NB4 (cell line): ENCODE results near the gene TSPAN33.

Experiments used
- DNase-seq: peaks from one replicate; pipeline ENCODE4 v3.0.0; 2010; ENCODE audit warnings: low read depth
- H3K4me3 ChIP-seq: one replicate; pipeline ENCODE4 v1.5.1; 2011; ENCODE audit warnings: mild to moderate bottlenecking, low read depth, low read length, moderate library complexity
- CTCF ChIP-seq: IDR thresholded peaks from one replicate; pipeline ENCODE4 v1.5.1; 2012; ENCODE audit warnings: low read depth, low read length
- MAX ChIP-seq: IDR thresholded peaks from 2 replicates; pipeline ENCODE4 v1.6.1; 2011; ENCODE audit warnings: low read depth, low read length
- MYC ChIP-seq: IDR thresholded peaks from 2 replicates; pipeline ENCODE4 v1.6.1; 2011; ENCODE audit warnings: low read depth, low read length
- POLR2A ChIP-seq: IDR thresholded peaks from 2 replicates; pipeline ENCODE4 v1.6.1; 2011; ENCODE audit warnings: mild to moderate bottlenecking; ENCODE audit not compliant: insufficient read length; ENCODE audit errors: extremely low read depth

Gene TSPAN33

GRCh38 chr7:129159539-129159938 lies 15.0 kb downstream of the TSPAN33 start:
- TF ChIP-seq POLR2A (no peak), MAX (no peak), MYC (no peak), CTCF (no peak)
- no peak for DNase-seq
- no peak overlapping the region for H3K4me3 ChIP-seq

- TF ChIP-seq MYC (no peak), MAX (no peak), CTCF (no peak), POLR2A (no peak)
- H3K4me3 ChIP-seq, result no peak overlapping the region
- peak; percentile 37 for DNase-seq
Observed at GRCh38 chr7:129160161-129160905, 15.8 kb downstream of the TSPAN33 start.

- TF ChIP-seq CTCF, result no peak
- TF ChIP-seq POLR2A, result no peak
- no peak for TF ChIP-seq MYC
- TF ChIP-seq MAX, result no peak
- no peak overlapping the region for H3K4me3 ChIP-seq
- DNase-seq, result peak; percentile 14
Observed at GRCh38 chr7:129161524-129162225, 17.2 kb downstream of the TSPAN33 start.

- TF ChIP-seq CTCF (no peak), POLR2A (no peak), MYC (no peak), MAX (no peak)
- no peak for DNase-seq
- no peak overlapping the region for H3K4me3 ChIP-seq
Observed at GRCh38 chr7:129162732-129163131, 18.2 kb downstream of the TSPAN33 start.

- TF ChIP-seq CTCF (peak; percentile 86), MYC (no peak)
- no peak overlapping the region for H3K4me3 ChIP-seq
- peak; percentile 70 for DNase-seq
Observed at GRCh38 chr7:129163875-129164544, 19.5 kb downstream of the TSPAN33 start.
